Activated T-helper 1 cell treated with anti-CD3 and anti-CD28 coated beads, Interleukin-12 subunit alpha, Interleukin-12 subunit beta, Interleukin-2, Interleukin-4 antibody, amounts not matched to agents 30 ng/mL and 10 ng/mL and 1 ng/mL, durations not matched to agents 14 hours and 24 hours and 36 hours (primary cell): ENCODE data around the gene FBXW11. TPM values are rescaled to one million over a fixed set of nuclear protein-coding genes. Genes with fewer than 3 reads are reported as not detected.
"Not testable (repeated sequence)": the region's sequence is repeated elsewhere in the genome, so short reads cannot be mapped to it uniquely, and the experiment has no call there.

ENCODE experiments used
- DNase-seq: peaks from one replicate; pipeline ENCODE4 v3.0.0; 2021; ENCODE audit warnings: low spot score
- H3K27ac Mint-ChIP-seq: one replicate; pipeline ENCODE4 v1.8.0; 2021; ENCODE audit warnings: mild to moderate bottlenecking, mixed read lengths
- H3K27me3 Mint-ChIP-seq: one replicate; pipeline ENCODE4 v1.8.0; 2022; ENCODE audit warnings: mild to moderate bottlenecking, moderate library complexity, mixed read lengths; ENCODE audit not compliant: insufficient read depth
- H3K36me3 Mint-ChIP-seq: one replicate; pipeline ENCODE4 v1.8.0; 2021; ENCODE audit warnings: low read depth, mixed read lengths
- H3K4me1 Mint-ChIP-seq: one replicate; pipeline ENCODE4 v1.8.0; 2021; ENCODE audit warnings: low read depth, mixed read lengths
- H3K4me3 Mint-ChIP-seq: one replicate; pipeline ENCODE4 v1.8.0; 2021; ENCODE audit warnings: mild to moderate bottlenecking, moderate library complexity, mixed read lengths
- H3K9me3 Mint-ChIP-seq: one replicate; pipeline ENCODE4 v1.8.0; 2021; ENCODE audit warnings: mixed read lengths
- intact Hi-C: fragments of 100-400 bp; cut with micrococcal nuclease; formaldehyde crosslinking; loops from one replicate; pipeline ENCODE4 v1.15.1; 2024
- total RNA-seq: library from RNA; stranded (reverse); gene quantifications from 2 replicates; pipeline ENCODE4 v1.2.3, GENCODE V29; 2022

FBXW11 gene
- total RNA-seq, 1 donor from 2014 or later, result 57.9 TPM

- Mint-ChIP-seq H3K27me3 (no peaks in the 10 kb centered on the region), H3K9me3 (no peaks in the 10 kb centered on the region), H3K36me3 (peaks cover 5% of the 10 kb centered on the region), H3K4me3 (no peak overlapping the region), H3K4me1 (peaks cover 50% of the 10 kb centered on the region), H3K27ac (no peak overlapping the region)
- DNase-seq, result no peak
- intact Hi-C loops, result loop anchor here (2.0 kb wide), 3 partner anchors 14 to 78 kb away; no protein-coding TSS in a partner anchor
These were observed 50.1 kb downstream of the FBXW11 start for GRCh38 chr5:171956314-171956713.

DNA sequence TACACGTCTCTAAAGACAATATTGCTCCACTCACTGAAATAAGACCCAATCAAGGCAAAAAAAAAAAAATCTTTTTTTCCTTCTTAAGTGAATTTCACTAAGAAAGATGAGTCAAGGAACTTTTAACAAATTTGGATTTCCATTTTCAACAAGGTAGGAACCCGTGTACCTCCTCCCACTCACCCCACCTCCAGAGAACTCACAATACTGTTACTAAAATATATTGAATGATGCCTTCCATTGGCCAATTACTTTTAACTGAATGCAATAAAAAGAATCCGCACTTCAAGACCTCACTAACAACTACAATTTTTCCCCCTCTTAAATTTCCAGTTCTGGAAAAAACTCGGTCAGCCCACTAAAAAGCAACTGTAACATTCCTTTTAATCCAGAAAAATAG lies 50.7 kb downstream of the FBXW11 start:
- Mint-ChIP-seq H3K36me3 (peaks cover 5% of the 10 kb centered on the region), H3K9me3 (no peaks in the 10 kb centered on the region), H3K4me3 (no peak overlapping the region), H3K27ac (no peak overlapping the region), H3K27me3 (no peaks in the 10 kb centered on the region), H3K4me1 (peaks cover 44% of the 10 kb centered on the region)
- no peak for DNase-seq
- intact Hi-C loops, result loop anchor here (2.0 kb wide), 3 partner anchors 13 to 79 kb away; no protein-coding TSS in a partner anchor

DNA sequence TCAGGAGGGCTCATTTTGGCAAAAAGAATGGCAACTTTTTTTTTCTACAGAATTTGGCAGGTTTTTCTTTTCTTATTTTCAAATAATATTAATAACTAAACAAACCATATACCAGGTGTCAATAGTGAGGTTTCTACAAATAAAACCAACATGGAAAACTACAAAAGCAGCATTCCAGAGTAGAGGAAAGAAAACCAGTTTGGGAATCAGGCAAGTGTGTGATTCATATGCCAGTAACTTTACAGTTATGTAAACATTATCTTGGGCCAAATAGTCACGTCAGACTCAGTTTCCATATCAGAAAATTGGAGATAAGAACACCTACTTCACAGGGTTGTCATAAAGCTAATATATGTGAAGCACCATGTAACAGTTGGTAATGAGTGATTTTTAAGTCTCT lies 51.7 kb downstream of the FBXW11 start:
- no peak overlapping the region for H3K4me3 Mint-ChIP-seq
- no peak overlapping the region for H3K27ac Mint-ChIP-seq
- no peaks in the 10 kb centered on the region for H3K9me3 Mint-ChIP-seq
- H3K4me1 Mint-ChIP-seq, result peaks cover 38% of the 10 kb centered on the region
- intact Hi-C loops, result loop anchor here (5.0 kb wide), 1 partner anchor 33 kb away; no protein-coding TSS in a partner anchor
- peaks cover 3% of the 10 kb centered on the region for H3K36me3 Mint-ChIP-seq
- DNase-seq, result no peak
- H3K27me3 Mint-ChIP-seq, result no peaks in the 10 kb centered on the region

DNA sequence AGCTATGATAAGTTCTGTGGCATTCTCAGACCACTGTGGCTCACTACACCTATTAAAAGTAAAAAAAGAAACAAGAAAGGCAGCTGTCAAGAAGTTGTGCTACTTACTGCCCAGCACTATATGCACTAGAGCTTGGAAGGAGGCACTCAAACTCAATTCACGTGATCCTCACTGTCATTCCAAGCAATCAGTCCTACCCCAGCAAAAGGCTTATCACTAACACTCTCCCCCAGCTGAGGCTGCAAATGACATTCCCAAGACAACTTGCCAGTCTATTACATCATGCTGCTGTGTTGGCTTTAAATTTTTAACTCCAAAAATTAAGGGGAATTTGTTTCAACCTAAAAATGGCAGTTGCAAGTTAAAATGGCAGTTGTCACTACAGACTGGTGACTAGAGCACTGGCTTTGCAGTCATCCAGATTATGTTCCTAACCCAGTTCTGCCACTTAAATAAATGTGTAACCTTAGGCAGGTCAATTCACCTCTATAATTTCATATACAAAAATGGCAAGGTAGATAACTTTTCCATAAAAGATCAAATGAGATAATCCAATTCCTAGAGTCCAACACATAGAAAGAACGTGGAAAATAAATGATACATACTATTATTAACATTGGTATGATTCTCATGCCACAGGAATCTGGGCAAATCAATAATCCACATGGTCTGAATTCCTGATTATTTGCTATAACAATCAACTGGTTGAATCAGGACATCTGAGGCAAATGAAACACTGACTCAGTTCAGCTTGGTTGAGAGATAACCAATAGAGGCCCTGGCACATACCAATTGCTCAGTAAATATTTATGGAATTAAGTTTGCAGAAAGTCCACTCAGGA lies 52.4 kb downstream of the FBXW11 start:
- peaks cover 3% of the 10 kb centered on the region for H3K36me3 Mint-ChIP-seq
- no peak overlapping the region for H3K4me3 Mint-ChIP-seq
- DNase-seq, result no peak
- peaks cover 37% of the 10 kb centered on the region for H3K4me1 Mint-ChIP-seq
- no peak overlapping the region for H3K27ac Mint-ChIP-seq
- no peaks in the 10 kb centered on the region for H3K9me3 Mint-ChIP-seq
- H3K27me3 Mint-ChIP-seq, result no peaks in the 10 kb centered on the region
- intact Hi-C loops, result loop anchor here (5.0 kb wide), 1 partner anchor 33 kb away; no protein-coding TSS in a partner anchor

DNA sequence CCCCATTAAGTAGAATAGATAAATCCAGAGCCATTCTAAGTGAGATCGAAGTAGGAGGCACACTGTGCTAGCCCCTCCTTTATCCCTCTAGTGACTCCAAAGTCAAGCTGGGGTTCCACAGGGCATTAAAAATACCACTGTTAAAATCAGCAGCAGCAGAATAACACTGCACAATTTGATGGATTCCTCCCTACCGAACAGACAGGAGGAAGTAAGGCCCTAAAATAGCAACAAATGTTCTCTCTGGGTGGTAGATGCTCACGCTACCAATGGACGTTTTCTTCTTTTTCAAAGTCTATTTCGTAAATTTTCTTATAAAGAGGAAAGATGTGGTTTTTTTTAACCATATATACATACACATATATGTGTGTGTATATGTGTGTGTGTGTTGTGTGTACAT lies 54.4 kb downstream of the FBXW11 start:
- DNase-seq, result no peak
- intact Hi-C loops, result loop anchor here (5.0 kb wide), 1 partner anchor 35 kb away; no protein-coding TSS in a partner anchor
- Mint-ChIP-seq H3K9me3 (no peaks in the 10 kb centered on the region), H3K36me3 (no peaks in the 10 kb centered on the region), H3K27me3 (no peaks in the 10 kb centered on the region), H3K4me3 (no peak overlapping the region), H3K27ac (no peak overlapping the region), H3K4me1 (peaks cover 17% of the 10 kb centered on the region)

GRCh38 chr5:171951218-171951617 lies 55.2 kb downstream of the FBXW11 start:
- Mint-ChIP-seq H3K36me3 (no peaks in the 10 kb centered on the region), H3K4me3 (no peak overlapping the region), H3K9me3 (no peaks in the 10 kb centered on the region), H3K4me1 (peaks cover 12% of the 10 kb centered on the region), H3K27ac (no peak overlapping the region), H3K27me3 (no peaks in the 10 kb centered on the region)
- DNase-seq, result no peak
- intact Hi-C loops, result loop anchor here (5.0 kb wide), 1 partner anchor 36 kb away; no protein-coding TSS in a partner anchor

- no peaks in the 10 kb centered on the region for H3K36me3 Mint-ChIP-seq
These were observed 60.2 kb downstream of the FBXW11 start for GRCh38 chr5:171946000-171946781.

GRCh38 chr5:171945476-171945875 lies 61.0 kb downstream of the FBXW11 start:
- Mint-ChIP-seq H3K27me3 (no peaks in the 10 kb centered on the region), H3K27ac (no peak overlapping the region), H3K36me3 (no peaks in the 10 kb centered on the region), H3K4me3 (no peak overlapping the region), H3K9me3 (no peaks in the 10 kb centered on the region), H3K4me1 (peaks cover 15% of the 10 kb centered on the region)
- DNase-seq, result no peak
- intact Hi-C loops, result no loop called here

More at GRCh38 chr5:171946000-171946781, 60.2 kb downstream of the FBXW11 start:
- H3K4me1 Mint-ChIP-seq, result peaks cover 11% of the 10 kb centered on the region
- no peak overlapping the region for H3K4me3 Mint-ChIP-seq
- intact Hi-C loops, result no loop called here
- no peaks in the 10 kb centered on the region for H3K9me3 Mint-ChIP-seq
- DNase-seq, result no peak
- no peak overlapping the region for H3K27ac Mint-ChIP-seq
- H3K27me3 Mint-ChIP-seq, result no peaks in the 10 kb centered on the region

DNA sequence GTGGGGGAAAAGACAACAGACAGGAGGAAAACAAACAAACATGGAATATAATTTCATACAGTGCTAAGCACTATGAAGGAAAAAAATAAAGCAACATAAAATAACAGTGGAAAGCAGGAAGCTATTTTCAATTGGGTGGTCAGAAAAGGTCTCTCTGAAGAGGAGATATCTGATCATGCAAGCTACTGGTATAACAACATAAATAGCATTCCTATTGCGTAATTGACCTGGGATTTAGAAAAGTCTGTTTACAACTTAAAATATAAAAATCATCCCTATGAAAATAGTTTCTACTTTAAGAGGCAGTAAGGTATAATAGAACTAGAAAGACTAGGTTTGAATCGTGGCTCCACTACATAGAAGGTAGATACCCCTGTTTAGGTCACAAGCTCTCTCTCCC lies 61.4 kb downstream of the FBXW11 start:
- no peaks in the 10 kb centered on the region for H3K9me3 Mint-ChIP-seq
- H3K4me3 Mint-ChIP-seq, result no peak overlapping the region
- no peaks in the 10 kb centered on the region for H3K36me3 Mint-ChIP-seq
- no peak overlapping the region for H3K27ac Mint-ChIP-seq
- H3K4me1 Mint-ChIP-seq, result peaks cover 15% of the 10 kb centered on the region
- H3K27me3 Mint-ChIP-seq, result no peaks in the 10 kb centered on the region
- intact Hi-C loops, result no loop called here
- DNase-seq, result no peak

DNA sequence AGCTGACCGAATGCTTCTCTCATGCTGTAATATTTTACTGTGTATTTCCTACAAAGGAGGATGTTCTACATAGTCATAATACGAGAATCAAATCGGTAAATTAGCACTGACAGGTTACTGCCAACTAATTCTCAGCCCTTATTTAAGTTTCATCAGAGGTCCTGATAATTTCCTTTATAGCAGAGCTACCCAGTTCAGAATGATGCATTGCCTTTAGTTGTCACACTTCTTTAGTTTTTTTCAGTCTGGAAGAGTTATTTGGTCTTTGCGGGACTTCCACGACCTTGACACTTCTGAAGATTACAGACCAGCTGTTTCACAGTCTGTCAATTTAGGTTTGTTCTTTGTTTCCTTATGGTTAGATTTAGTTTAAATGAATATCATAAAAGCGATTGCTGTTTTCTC lies 64.3 kb downstream of the FBXW11 start:
- H3K4me1 Mint-ChIP-seq, result peaks cover 15% of the 10 kb centered on the region
- H3K27me3 Mint-ChIP-seq, H3K36me3 Mint-ChIP-seq, H3K4me3 Mint-ChIP-seq, DNase-seq, H3K27ac Mint-ChIP-seq, H3K9me3 Mint-ChIP-seq: not testable (repeated sequence)
- intact Hi-C loops, result loop anchor here (2.0 kb wide), 1 partner anchor 15 kb away; no protein-coding TSS in a partner anchor

- not testable (repeated sequence) for H3K36me3 Mint-ChIP-seq, H3K9me3 Mint-ChIP-seq, DNase-seq, H3K27me3 Mint-ChIP-seq, H3K4me3 Mint-ChIP-seq, H3K27ac Mint-ChIP-seq
- H3K4me1 Mint-ChIP-seq, result peaks cover 15% of the 10 kb centered on the region
- intact Hi-C loops, result loop anchor here (2.0 kb wide), 1 partner anchor 15 kb away; no protein-coding TSS in a partner anchor
These were observed 64.8 kb downstream of the FBXW11 start for GRCh38 chr5:171941675-171942074.

- DNase-seq, H3K9me3 Mint-ChIP-seq, intact Hi-C loops, H3K27ac Mint-ChIP-seq, H3K36me3 Mint-ChIP-seq, H3K27me3 Mint-ChIP-seq, H3K4me3 Mint-ChIP-seq: not testable (repeated sequence)
- peaks cover 15% of the 10 kb centered on the region for H3K4me1 Mint-ChIP-seq
These were observed 65.2 kb downstream of the FBXW11 start for GRCh38 chr5:171941275-171941674.

- Mint-ChIP-seq H3K9me3 (no peaks in the 10 kb centered on the region), H3K27ac (no peak overlapping the region), H3K4me3 (no peak overlapping the region), H3K4me1 (peaks cover 15% of the 10 kb centered on the region), H3K36me3 (no peaks in the 10 kb centered on the region), H3K27me3 (no peaks in the 10 kb centered on the region)
- DNase-seq, result no peak
- intact Hi-C loops, result no loop called here
These were observed 66.5 kb downstream of the FBXW11 start for GRCh38 chr5:171939951-171940350.
